Upper lobe of left lung (tissue), 6 donors: ENCODE data around the gene LPGAT1. TPM values are rescaled to one million over a fixed set of nuclear protein-coding genes. Genes with fewer than 3 reads are reported as not detected.

ENCODE experiments used
- ATAC-seq, 2 donors: fragments of 200-7000 bp; cut with Tn5 transposase; one replicate each; pipeline ENCODE4 v1.9.1; 2022; ENCODE audit warnings: mild to moderate bottlenecking in 2 of 2, moderate library complexity in 2 of 2; ENCODE audit not compliant: low FRiP score in 2 of 2
- DNase-seq, 2 donors: peaks; one replicate each; pipeline ENCODE4 v3.0.0-alpha.2; 2019 to 2020
- H3K27ac ChIP-seq, 4 donors: fragments of 200-600 bp; sonication (generic); one replicate each; pipeline ENCODE4 v1.5.1; 2016 to 2019
- H3K27me3 ChIP-seq, 4 donors: fragments of 200-600 bp; sonication (generic); one replicate each; pipeline ENCODE4 v1.5.1; 2017 to 2019
- H3K36me3 ChIP-seq, 4 donors: fragments of 200-600 bp; sonication (generic); one replicate each; pipeline ENCODE4 v1.5.1; 2016 to 2019
- H3K4me1 ChIP-seq, 4 donors: fragments of 200-600 bp; sonication (generic); one replicate each; pipeline ENCODE4 v1.5.1; 2018 to 2019
- H3K4me3 ChIP-seq, 4 donors: fragments of 200-600 bp; sonication (generic); one replicate each; pipeline ENCODE4 v1.5.1; 2017 to 2019; ENCODE audit warnings: mild to moderate bottlenecking in 2 of 4, moderate library complexity in 1 of 4
- H3K9me3 ChIP-seq, 4 donors: fragments of 200-600 bp; sonication (generic); one replicate each; pipeline ENCODE4 v1.5.1; 2018 to 2019
- EP300 ChIP-seq, 4 donors: sonication (generic); formaldehyde crosslinking; IDR thresholded peaks; one replicate each; pipeline ENCODE4 v1.5.1; 2017; ENCODE audit warnings: antibody characterized with exemption in 4 of 4, control low read depth in 2 of 4
- POLR2A ChIP-seq, 4 donors: fragments of 450-650 bp; IDR thresholded peaks; one replicate each; pipeline ENCODE4 v1.5.1; 2016 to 2017; ENCODE audit warnings: antibody characterized with exemption in 4 of 4, mild to moderate bottlenecking in 2 of 4
- POLR2AphosphoS5 ChIP-seq, 2 donors: sonication (generic); formaldehyde crosslinking; IDR thresholded peaks; one replicate each; pipeline ENCODE4 v1.5.1; 2017; ENCODE audit warnings: antibody characterized with exemption in 2 of 2
- WGBS, 2 donors: methylation state at CpG; one replicate each; pipeline ENCODE4 v1.1.5; 2017 to 2018; 5-methylcytosine and 5-hydroxymethylcytosine counted together
- total RNA-seq, 6 donors: library from RNA; depleted of rRNA in 4 of 6; stranded (reverse); fragments of >200 nt in 4 of 6; gene quantifications; one replicate each; pipeline versions ENCODE4 v1.1.0 to v1.2.1, GENCODE V29; 2016 to 2021
- TF ChIP-seq, protein P1 (sequence below), 6 experiments: fragments of 450-650 bp in 4 of 6; fragments of 200-600 bp in 2 of 6; sonication (generic) in 2 of 6; IDR thresholded peaks; one replicate each; pipeline ENCODE4 v1.5.1; 2016 to 2019; ENCODE audit warnings: antibody characterized with exemption in 6 of 6
- donor health status: DM: no; HTN: no; CAD: no; lungs with moderate emphysema.
- donor health status: DM: no; HTN: yes; CAD: no; lungs with severe emphysema.

The LPGAT1 gene
- total RNA-seq, 6 donors from 2014 or later = 21.0 to 47.8 (median 33.1) TPM

DNA sequence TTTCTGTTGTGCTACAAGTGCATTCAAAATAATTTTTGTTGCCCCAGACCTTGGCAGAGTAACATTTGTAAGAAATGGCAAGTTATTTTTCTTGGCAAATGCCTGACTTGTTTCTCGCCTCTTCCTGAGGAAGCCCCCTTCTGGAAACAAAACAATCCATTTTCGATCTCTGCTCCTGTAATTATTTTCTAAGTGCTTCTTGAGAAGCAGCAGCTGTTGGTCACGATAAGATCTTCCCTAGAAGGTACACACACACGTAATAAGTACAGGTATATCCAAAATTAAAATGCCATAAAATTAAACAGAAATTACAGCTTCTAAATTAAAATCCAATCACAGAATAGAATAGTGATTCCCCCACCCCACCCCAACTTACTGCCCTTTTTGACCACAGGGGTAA, 47.3 kb downstream of the LPGAT1 start:
- WGBS, 2 donors = 54 to 58% methylated on average over 4 of the region's 4 CpGs
- Histone ChIP-seq H3K27ac (no peak overlapping the region), H3K27me3 (no peaks in the 10 kb centered on the region), H3K4me3 (no peak overlapping the region), H3K4me1 (peaks cover 0 to 14% (median 2%) of the 10 kb centered on the region in 4 donors), H3K9me3 (no peaks in the 10 kb centered on the region), H3K36me3 (peaks cover 0 to 37% (median 3%) of the 10 kb centered on the region in 4 donors)
- no peak for TF ChIP-seq POLR2AphosphoS5 (IDR thresholded peaks at IDR 0.05)
- TF ChIP-seq, protein P1, sequence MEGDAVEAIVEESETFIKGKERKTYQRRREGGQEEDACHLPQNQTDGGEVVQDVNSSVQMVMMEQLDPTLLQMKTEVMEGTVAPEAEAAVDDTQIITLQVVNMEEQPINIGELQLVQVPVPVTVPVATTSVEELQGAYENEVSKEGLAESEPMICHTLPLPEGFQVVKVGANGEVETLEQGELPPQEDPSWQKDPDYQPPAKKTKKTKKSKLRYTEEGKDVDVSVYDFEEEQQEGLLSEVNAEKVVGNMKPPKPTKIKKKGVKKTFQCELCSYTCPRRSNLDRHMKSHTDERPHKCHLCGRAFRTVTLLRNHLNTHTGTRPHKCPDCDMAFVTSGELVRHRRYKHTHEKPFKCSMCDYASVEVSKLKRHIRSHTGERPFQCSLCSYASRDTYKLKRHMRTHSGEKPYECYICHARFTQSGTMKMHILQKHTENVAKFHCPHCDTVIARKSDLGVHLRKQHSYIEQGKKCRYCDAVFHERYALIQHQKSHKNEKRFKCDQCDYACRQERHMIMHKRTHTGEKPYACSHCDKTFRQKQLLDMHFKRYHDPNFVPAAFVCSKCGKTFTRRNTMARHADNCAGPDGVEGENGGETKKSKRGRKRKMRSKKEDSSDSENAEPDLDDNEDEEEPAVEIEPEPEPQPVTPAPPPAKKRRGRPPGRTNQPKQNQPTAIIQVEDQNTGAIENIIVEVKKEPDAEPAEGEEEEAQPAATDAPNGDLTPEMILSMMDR (IDR thresholded peaks at IDR 0.05) = no peak
- TF ChIP-seq EP300 (IDR thresholded peaks at IDR 0.05) = no peak
- no peak for TF ChIP-seq POLR2A (IDR thresholded peaks at IDR 0.05)
- DNase-seq (no peak), ATAC-seq (no peak)

DNA sequence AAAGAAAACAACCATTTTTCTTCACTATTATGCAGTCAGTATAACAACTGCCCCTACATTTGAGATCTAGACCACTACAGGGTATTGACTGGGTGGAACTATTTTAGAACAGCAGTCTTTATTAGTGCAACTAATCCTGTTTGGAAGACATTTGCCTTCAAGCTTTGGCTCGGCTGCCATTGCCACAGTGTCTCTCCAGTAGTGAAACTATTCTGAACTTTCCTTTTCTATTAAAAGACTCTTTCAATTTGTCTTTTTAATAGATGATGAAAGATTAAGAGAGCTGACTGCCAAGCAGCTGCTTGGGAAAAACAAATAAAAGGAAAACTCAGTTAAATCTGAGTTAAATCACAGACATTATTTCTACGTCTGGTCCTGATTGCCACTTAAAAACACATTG, 49.3 kb downstream of the LPGAT1 start:
- TF ChIP-seq POLR2A (IDR thresholded peaks at IDR 0.05) (no peak), POLR2AphosphoS5 (IDR thresholded peaks at IDR 0.05) (no peak), EP300 (IDR thresholded peaks at IDR 0.05) (no peak)
- TF ChIP-seq, protein P1 (IDR thresholded peaks at IDR 0.05) = no peak
- no peak overlapping the region for H3K4me3 ChIP-seq
- peaks cover 0 to 42% (median 7%) of the 10 kb centered on the region in 4 donors for H3K36me3 ChIP-seq
- DNase-seq (no peak), ATAC-seq (no peak)
- H3K9me3 ChIP-seq = no peaks in the 10 kb centered on the region
- 50 to 53% methylated on average over 2 of the region's 2 CpGs for WGBS, 2 donors
- H3K27ac ChIP-seq = peak overlapping the region in 1 of 4 donors; percentile 34
- peaks cover 0 to 14% (median 2%) of the 10 kb centered on the region in 4 donors for H3K4me1 ChIP-seq
- H3K27me3 ChIP-seq = no peaks in the 10 kb centered on the region

DNA sequence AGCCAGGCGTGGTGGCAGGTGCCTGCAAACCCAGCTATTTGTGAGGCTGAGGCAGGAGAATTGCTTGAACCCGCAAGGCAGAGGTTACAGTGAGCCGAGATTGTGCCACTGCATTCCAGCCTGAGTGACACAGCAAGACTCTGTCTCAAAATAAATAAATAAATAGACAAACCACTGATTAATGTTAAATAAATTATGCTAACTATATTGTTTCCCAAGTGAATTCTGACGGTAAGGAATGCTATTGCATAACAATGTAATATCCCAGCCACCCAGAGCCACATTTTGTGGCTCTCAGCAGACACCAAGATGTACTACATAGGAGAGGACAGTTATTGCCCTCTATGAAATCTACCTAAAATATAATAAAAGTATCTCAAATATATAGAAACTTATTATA, 55.4 kb downstream of the LPGAT1 start:
- Histone ChIP-seq H3K4me1 (no peaks in the 10 kb centered on the region), H3K9me3 (no peaks in the 10 kb centered on the region), H3K27me3 (no peaks in the 10 kb centered on the region), H3K36me3 (peaks cover 0 to 55% (median 8%) of the 10 kb centered on the region in 4 donors), H3K27ac (no peak overlapping the region), H3K4me3 (no peak overlapping the region)
- DNase-seq (no peak), ATAC-seq (no peak)
- TF ChIP-seq POLR2A (IDR thresholded peaks at IDR 0.05) = no peak
- no peak for TF ChIP-seq EP300 (IDR thresholded peaks at IDR 0.05)
- TF ChIP-seq, protein P1 (IDR thresholded peaks at IDR 0.05) = no peak
- TF ChIP-seq POLR2AphosphoS5 (IDR thresholded peaks at IDR 0.05) = no peak
- WGBS, 2 donors = 78 to 84% methylated on average over 4 of the region's 4 CpGs

DNA sequence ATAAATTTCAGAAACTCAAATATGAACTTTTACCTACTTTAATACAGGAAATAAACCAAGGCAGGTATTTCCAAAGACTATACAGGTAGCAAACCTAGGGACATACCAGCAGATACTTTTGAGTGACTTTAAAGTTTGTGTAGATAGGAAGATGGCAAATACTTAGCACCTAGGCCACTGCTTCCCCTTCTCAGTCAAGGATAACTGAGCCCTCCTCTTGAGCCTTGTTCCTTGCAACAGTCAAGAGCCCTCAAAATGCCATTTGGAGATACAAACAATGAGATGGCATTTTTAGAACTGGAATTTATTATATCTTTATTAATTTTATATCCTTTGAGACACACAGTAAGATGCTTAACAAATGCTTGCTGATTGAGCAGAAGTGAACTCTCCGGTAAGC, 65.9 kb downstream of the LPGAT1 start:
- ATAC-seq (no peak), DNase-seq (no peak)
- H3K4me1 ChIP-seq = no peaks in the 10 kb centered on the region
- no peaks in the 10 kb centered on the region for H3K27me3 ChIP-seq
- no peak overlapping the region for H3K27ac ChIP-seq
- H3K9me3 ChIP-seq = no peaks in the 10 kb centered on the region
- no peak overlapping the region for H3K4me3 ChIP-seq
- TF ChIP-seq EP300 (IDR thresholded peaks at IDR 0.05) = no peak
- TF ChIP-seq POLR2AphosphoS5 (IDR thresholded peaks at IDR 0.05) = no peak
- TF ChIP-seq, protein P1 (IDR thresholded peaks at IDR 0.05) = no peak
- TF ChIP-seq POLR2A (IDR thresholded peaks at IDR 0.05) = no peak
- peaks cover 0 to 13% (median 2%) of the 10 kb centered on the region in 4 donors for H3K36me3 ChIP-seq
- WGBS, 2 donors = 93 to 98% methylated on average over 1 of the region's 1 CpG

DNA sequence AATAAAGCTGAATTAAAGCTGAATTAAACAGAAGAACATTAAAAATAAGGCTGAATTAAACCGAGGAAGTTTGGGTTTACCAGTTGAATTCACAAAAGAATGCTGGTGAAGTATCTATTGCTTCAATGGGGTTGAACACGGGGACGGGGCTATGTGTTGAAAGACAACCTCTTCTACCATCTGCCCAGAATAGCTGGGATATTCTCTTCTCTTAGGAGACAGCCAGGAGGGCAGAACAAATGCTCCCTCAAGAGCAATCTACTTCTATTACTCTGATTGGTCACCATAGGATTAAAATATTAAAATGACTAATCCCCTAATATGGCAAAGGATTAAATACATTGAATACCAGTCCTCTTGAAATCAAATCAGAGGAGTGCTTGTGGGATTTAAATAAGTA, 68.4 kb downstream of the LPGAT1 start:
- Histone ChIP-seq H3K4me3 (no peak overlapping the region), H3K27ac (no peak overlapping the region), H3K9me3 (peaks cover 0 to 4% (median 0%) of the 10 kb centered on the region in 4 donors), H3K36me3 (peaks cover 0 to 13% (median 0%) of the 10 kb centered on the region in 4 donors), H3K27me3 (no peaks in the 10 kb centered on the region), H3K4me1 (no peaks in the 10 kb centered on the region)
- WGBS, 2 donors = 93 to 96% methylated on average over 3 of the region's 3 CpGs
- no peak for ATAC-seq
- TF ChIP-seq EP300 (IDR thresholded peaks at IDR 0.05) (no peak), POLR2A (IDR thresholded peaks at IDR 0.05) (no peak), POLR2AphosphoS5 (IDR thresholded peaks at IDR 0.05) (no peak)
- TF ChIP-seq, protein P1 (IDR thresholded peaks at IDR 0.05) = no peak
- no peak for DNase-seq
